ENCODE results near the gene TBC1D12.

Gene TBC1D12

DNA sequence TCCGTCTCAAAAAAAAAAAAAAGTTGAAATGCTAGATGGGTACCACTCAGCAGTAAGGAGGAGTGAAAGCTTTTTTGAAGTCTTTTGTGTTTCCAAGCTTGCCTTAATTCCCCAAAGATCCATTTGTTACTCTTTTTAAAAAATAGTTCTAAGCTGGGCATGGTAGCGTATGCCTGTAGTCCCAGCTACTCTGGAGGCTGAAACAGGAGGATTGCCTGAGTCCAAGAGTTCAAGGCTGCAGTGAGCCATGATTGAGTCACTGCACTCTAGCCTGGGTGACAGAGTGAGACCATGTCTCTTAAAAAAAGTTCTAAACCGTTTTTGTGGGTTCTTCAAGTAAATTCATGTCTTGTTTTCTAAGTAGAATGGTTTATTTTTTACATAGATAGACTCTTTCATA is 5.3 kb downstream of the TBC1D12 start:
- no peak for DNase-seq (ENCODE audit: low read depth in 2 of 2)

DNA sequence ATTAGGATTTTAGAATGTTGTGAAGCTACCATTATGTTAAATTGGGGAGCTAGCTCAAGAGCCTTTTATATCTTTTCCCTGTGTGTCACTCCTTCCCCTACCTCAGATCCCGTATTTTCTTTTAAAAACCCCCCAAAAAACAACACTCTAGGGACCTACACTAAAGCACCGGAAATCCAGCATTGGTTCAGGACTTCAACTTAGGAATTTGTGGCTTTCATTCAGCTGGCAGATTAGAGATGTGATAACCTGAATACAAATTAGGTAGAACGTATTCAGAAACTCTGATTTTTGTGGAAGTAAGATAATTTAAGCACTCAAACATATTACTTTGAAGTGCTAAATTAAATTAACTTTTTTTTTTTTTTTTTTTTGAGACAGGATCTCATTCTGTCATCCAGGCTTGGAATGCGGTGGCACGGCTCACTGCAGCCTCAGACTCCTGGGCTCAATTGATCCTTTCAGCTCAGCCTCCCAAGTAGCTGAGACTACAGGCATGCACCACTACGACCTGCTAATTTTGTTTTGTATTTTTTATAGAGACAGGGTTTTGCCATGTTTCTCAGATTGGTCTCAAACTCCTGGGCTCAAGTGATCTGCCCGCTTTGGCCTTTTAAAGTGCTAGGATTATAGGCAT is 6.8 kb downstream of the TBC1D12 start:
- DNase-seq (ENCODE audit: low read depth in 2 of 2), result no peak

DNA sequence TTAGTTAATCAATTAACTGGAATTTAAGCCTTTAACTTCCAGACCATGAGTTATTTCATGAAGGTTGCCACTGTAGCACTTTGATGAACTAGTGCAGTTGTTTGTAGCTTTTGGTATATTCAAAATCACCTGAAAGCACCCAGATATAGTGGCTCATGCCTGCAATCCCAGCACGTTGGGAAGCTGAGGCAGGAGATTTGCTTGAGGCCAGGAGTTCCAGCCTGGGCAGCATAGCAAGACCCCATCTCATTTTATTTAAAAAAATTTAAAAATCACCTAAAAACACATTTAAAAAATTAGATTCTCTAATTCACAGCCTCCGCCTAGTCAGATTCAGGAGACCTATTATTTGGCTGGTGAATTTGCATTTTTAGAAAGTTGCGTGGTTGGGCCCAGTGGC is 9.0 kb downstream of the TBC1D12 start:
- DNase-seq (ENCODE audit: low read depth in 2 of 2), result no peak

DNA sequence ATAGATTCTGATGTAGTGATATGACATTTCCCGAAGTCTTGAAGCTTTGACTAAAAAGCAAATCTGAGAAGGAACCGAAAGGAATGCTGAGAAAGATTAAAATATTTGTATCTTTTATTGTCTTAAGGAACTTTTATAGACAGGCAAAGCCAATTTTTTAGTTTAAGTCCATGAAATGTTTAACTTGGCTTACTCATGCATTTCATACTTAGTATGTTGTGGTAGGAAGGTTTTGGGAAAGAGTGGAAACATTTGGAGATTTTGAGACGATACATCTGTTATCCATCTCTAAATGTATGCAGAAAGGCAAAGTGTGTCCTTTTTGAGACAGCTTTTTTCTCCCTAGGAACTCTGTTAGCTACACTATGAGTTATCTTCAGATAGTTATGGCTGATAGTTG is 10.1 kb downstream of the TBC1D12 start:
- DNase-seq (ENCODE audit: low read depth in 2 of 2), result no peak

DNA sequence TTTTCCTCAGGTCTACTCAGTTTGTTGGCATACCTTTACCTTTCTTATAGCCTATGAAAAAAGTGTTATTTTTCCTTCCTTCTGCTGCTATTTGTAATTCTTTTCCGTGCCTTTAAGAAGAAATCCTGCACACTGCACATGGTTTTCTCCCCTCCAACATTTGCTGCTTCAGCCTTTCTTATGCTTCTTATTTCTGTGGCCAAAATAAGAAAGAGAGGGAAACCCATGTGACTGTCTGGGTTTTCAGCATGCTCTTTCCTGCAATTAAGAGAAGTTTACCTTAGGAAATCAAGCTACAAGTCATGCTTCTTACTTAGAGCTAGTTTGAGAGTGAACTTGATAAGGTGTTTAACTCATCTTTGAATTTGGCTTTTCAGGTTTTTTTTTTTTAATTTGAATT is 11.0 kb downstream of the TBC1D12 start:
- DNase-seq (ENCODE audit: low read depth in 2 of 2), result no peak

DNA sequence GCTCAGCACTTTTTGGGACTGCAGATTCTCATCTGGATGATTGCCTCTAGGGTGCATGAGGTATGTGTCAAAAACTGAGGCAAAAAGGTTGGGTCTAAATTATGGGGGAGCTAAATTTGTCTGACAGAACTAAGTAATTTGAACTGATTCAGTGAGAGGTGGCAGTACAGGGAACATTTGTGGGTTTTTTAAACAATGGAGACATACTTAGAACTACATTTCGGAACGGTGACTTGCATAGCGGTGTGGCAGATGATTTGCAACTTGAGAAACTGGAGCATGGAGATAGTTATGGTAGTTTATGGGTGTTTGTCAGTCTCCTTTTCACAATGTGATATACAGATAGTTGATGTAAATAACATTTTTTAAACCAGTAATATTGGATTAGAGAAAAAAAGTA is 14.6 kb downstream of the TBC1D12 start:
- no peak for DNase-seq (ENCODE audit: low read depth in 2 of 2)

DNA sequence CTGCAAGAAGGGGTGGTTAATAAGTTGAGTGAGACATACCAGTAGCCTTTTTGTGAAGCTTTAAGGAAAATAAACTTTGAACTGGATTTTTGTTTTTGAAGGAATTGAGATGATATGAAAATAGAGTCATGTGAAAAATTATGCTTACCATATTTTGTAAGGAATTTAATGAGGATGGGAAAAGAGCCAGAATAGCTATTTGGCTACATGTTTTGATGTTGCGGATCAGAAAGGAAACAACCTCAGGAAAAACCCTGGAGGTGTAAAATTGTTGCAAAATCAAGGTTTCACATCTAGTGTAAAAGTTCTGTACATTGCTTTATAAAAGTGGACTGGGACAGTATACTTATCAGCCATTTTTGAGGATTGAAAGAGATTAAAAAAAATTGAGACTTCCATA is 15.0 kb downstream of the TBC1D12 start:
- DNase-seq (ENCODE audit: low read depth in 2 of 2), result no peak

DNA sequence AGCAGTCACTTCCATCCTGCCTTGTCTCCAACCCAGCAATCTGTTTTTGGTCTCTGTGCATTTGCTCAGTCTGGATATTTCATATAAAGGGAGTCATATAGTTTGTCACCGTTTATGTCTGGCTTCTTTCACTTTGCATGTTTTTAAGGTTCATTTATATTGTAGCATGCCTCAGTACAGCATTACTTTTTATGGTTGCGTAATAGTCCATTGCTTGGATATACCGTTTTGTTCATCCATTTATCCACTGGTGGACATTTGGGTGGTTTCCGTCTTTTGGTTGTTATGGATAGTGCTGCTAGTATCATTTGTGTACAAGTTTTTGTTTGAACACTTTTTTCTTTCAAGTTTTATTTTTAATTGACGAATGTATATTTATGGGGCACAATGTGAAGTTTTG is 18.2 kb downstream of the TBC1D12 start:
- no peak for DNase-seq (ENCODE audit: low read depth in 2 of 2)

DNA sequence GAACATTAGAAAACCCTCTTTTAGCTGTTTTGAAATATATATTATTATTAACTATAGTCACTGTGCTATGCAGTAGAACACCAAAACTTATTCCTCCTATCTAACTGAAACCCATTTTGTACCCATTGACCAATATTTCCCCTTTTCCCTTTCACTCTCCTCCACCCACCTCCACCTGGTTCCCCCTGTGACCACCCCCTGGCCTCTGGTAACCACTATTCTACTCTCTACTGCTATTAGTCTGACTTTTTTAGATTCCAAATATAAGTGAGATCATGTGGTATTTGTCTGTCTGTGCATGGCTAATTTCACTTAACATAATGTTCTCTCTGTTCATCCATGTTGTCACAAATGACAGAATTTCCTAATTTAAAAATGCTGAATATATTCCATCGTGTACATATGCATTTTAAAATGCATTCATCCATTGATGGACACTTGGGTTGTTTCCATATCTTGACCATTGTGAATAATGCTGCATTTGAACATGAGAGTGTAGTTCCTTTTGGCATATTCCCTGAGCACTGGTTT is 18.7 kb downstream of the TBC1D12 start:
- DNase-seq (ENCODE audit: low read depth in 2 of 2), result no peak

DNA sequence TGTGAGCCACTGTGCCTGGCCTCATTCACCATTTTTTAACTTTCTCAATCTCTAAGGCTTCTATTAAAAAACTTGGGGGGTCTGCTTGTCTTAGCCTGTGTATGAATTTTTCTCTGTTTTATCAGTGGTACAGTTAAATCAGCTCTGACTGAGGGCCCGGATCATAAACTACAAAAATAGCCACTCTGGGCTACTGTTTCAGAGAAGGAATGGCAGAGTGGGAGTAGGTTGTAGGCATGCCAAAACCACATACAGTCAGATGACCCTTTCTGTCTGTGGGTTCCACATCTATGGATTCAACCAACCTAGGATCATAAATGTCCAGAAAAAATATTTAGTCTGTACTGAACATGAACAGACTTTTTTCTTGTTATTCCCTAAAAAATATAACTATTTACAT is 21.3 kb downstream of the TBC1D12 start:
- no peak for DNase-seq (ENCODE audit: low read depth in 2 of 2)

DNA sequence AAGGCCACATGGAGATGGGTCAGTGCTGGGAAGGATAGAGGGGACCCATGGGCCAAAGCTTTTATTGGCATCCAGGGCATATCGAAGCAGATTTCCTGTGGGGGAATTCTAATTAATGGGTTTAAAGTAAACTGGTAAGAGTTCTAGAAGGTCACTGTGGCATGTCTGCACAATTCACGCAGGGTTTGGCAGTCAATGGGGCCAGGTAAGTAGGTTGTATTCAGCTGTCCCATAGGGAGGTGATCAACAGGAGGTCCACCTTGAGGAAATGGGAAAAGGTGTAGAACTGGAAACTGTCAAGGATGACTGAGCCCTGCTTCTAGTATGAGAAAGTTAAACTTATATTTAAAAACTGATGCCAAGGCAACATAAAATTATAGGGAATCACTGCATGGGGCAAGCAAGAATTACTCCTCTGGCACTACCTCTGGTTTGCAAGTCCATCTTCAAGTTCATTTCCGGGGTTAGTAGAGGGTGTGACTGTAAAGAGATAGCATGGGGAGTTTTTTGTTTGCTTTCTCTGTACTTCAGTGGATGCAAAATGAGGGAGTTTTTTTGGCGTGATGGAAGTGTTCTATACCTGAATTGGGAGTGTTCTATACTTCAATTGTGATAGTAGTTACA is 22.5 kb downstream of the TBC1D12 start:
- no peak for DNase-seq (ENCODE audit: low read depth in 2 of 2)

DNA sequence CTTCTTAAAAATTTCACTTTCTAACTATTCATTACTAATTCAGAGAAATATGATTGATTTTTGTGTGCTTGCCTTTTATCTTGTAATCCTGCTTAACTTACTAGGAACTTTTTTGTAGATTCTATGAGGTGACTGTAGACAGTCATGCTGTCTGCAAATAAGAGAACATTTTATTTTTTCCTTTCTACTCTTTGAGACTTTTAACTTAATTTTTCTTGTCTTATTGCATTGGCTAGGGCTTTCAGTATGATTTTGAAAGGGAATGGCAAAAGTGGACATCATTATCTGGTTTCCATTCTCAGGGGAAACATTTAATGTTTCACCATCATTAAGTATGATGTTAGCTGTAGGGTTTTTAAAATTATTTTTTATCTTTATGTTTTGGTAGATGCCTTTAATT is 23.6 kb downstream of the TBC1D12 start:
- no peak for DNase-seq (ENCODE audit: low read depth in 2 of 2)

DNA sequence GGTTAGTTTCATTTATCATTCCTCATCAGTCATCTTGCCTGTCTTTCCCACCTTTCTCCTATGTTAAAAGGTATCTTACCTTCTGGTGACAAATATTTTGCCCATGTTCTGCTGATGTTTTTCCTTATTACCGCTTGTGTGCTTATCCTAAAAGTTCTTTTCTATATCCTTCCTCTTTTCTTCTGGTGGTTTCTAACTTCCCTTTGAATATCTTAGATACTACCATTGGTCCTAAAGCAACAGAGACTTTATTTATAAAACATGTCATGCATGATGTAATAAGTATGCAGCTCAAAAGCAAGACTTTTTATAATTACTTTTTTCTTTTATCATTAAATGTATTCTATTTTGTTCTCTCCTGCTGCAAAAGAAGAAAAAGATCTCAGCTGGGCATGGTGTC is 24.8 kb downstream of the TBC1D12 start:
- DNase-seq (ENCODE audit: low read depth in 2 of 2), result no peak

DNA sequence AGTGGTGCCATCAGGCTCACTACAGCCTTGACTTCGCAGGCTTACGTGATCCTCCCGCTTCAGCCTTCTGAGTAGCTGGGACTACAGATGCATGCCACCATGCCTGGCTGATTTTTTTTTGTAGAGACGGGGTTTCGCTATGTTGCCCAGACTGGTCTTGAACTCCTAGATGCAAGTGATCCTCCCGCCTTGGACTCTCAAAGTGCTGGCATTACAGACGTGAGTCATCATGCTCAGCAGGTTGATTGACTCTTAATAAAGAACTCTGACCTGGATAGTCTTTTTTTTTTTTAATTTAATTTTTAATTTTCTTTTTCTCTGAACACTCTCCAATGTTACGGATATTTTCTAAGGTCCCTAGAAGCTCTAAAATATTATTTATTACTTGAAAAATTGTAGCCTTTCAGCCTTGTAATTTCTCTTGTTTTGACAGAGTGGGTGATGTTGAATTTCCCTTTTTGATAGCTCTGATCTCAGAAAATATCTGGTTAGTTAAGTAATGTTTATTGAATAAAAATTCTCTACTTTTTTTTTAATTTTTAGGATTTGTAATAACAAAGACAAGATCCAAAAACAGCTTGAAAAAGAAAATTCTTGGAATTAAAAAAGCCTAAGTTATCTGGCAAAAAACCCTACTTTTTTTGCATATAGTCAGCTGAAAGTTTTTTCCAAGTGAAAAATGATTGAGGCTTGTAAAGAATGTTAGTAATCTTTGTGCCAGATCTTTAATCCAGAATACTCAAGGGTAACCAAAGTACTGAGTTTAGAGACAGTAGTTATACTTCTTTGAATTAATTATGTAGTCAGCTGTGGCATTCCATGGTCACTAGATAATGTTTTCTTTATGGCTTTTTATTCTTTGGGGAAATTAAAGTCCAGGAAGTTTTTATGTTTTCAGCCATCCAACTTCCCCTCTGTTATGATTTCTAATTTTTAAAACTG is 26.7 kb downstream of the TBC1D12 start:
- DNase-seq (ENCODE audit: low read depth in 2 of 2), result no peak

DNA sequence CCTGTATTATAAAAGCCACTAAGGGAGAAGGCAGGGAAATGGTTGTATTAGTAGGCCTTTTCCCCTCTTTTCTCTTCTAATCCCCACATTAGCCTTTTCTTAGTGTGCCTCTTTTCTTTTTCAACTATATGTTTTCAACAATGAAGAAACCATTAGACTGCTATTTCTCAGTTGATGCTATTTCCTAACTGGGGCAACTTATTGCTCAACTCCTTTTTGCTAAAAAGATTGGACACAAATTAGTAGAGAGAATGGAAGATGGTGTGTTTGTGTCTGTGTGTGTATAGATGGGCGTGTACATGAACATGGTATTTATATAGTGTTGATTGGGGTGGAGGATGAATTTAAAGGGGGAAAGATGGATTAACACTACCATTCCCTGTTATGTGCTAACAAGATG is 28.4 kb downstream of the TBC1D12 start:
- no peak for DNase-seq (ENCODE audit: low read depth in 2 of 2)

DNA sequence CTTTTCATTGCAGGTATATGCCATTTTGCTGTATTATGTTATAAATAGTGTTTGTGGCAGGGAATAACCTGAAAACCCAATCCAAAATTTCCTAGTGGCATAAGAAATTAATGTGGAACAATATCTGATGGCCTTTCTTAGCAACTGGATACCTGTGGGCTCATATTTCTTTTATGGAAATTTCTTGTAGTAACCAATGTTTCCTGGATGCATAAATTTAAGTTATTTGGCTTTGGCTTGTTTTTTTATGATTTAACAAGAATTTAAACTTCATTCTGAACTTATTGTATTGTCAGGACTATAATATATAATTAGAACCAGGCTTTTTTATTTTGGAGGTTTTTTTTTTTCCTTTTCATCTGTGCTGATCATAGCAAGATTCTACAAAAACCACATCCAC is 30.1 kb downstream of the TBC1D12 start:
- DNase-seq (ENCODE audit: low read depth in 2 of 2), result no peak

DNA sequence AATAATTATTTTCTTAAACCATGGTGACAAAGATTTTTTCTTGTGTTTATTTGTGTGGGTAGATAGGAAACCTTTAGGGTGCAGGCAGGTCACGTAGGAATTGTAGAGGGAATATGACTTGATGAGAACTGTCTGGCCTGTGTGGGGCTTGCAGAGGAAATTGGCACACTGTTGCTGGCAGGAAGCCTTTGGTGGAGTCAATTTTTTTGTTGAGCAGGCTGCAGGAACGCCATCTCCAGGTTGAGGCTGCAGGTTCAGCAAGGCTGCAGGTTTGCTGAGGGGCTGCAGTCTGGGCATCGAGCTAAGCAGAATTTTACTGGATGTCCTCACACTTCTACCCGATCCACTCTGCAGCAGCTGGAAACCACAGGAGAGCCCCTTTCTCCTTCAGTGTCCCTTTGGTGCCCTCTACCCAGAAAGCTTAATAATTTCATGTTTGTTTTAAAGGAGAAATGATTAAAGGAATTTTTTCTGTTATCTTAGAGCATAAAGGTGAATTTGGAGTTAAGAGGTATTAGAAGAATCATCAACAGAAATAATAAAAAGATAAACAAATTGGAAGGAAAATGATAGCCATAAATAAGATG is 37.0 kb downstream of the TBC1D12 start:
- no peak for DNase-seq (ENCODE audit: low read depth in 2 of 2)

DNA sequence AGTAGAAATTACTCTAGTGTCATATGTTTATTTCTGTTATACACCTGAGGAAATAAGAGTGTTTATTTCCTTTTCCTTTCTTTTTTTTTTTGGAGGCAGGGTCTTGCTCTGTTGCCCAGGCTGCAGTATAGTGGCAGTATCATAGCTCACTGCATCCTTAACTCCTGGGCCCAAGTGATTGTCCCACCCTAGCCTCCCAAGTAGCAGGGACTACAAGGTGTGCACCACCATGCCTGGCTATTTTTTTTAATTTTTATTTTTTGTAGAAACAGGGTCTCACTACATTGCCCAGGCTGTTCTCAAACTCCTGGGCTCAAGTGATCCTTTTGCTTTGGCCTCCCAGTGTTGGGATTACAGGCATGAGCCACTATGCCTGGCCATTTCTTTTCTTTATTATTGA is 37.8 kb downstream of the TBC1D12 start:
- DNase-seq (ENCODE audit: low read depth in 2 of 2), result no peak

DNA sequence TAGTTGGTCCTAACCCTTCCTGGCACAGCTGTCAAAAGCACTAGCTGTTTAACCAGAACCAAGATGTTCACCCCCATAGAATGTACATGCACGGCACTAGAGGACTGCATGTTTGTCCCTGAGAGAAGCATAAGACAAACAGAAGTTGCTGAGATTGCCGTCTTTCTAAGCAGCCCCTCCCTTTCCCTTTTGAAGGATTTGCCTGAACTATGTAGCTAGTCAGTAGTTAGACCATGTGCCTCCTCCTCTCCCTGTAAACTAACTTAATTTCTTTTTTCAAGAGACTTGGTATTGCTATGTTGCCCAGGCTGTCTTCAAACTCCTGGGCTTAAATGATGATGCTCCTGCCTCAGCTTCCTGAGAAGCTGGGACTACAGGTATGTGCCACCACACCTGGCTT is 40.7 kb downstream of the TBC1D12 start:
- DNase-seq (ENCODE audit: low read depth in 2 of 2), result no peak

DNA sequence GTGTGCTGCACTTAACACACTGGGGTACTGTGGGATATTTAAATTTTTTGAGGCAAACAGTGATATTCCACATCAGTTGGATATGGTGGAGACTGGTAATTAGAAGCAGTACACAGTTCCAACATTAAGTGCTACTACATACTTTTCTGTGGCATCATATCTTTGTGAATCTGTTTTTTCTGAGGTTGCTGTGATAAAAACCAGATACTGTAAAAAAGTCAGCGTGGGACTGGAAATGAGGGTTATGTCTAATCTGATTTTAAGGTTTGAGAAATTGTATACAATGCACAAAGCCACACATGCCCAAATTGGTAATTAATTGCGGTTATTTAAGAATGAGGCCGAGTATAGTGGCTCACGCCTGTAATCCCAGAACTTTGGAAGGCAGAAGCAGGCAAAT is 41.2 kb downstream of the TBC1D12 start:
- DNase-seq (ENCODE audit: low read depth in 2 of 2), result no peak

DNA sequence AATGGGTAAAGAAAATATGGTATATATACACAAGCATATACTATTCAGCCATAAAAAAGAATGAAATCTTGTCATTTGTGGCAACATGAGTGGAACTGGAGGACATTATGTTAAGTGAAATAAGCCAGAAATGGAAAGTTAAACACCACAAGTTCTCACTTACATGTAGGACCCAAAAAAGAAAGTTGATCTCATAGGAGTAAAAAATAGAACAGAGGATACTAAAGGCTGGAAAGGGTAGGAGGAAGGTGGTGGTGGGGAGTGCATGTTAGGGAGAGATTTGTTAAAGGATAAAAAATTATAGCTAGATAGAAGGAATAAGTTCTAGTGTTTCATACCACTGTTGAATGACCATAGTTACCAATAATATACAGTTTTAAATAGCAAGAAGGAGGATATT is 48.4 kb downstream of the TBC1D12 start:
- no peak for DNase-seq (ENCODE audit: low read depth in 2 of 2)

DNA sequence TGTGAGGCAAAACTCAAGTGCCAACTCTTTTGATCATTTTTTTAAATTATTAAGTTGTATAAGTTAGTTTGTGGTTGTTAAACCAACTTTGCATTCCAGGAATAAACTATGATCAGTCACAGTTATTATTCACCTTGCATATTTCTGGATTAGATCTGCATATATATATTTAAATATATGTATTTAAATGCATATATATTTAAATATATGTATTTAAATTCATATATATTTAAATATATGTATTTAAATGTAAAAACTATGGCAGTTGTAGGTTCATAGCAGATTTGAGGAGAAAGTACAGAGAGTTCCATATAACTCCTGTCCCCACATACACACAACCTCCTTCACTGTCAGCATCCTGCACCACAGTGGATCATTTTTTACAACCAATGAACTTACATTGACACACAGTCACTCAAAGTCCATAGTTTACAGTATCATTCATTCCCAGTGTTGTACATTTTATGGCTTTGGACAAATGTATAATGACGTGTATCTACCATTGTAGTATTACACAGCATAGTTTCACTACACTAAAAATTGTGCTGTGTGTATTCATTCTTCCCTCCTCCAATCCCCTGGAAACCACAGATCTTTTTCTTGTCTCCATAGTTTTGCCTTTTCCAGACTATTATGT is 49.7 kb downstream of the TBC1D12 start:
- no peak for DNase-seq (ENCODE audit: low read depth in 2 of 2)

Data from stimulated activated CD8-positive, alpha-beta memory T cell treated with anti-CD3 and anti-CD28 coated beads, Interleukin-15, amount 100 ng/mL, for 4 hours (primary cell).